ENCODE results near the gene ERBB3.

DNA sequence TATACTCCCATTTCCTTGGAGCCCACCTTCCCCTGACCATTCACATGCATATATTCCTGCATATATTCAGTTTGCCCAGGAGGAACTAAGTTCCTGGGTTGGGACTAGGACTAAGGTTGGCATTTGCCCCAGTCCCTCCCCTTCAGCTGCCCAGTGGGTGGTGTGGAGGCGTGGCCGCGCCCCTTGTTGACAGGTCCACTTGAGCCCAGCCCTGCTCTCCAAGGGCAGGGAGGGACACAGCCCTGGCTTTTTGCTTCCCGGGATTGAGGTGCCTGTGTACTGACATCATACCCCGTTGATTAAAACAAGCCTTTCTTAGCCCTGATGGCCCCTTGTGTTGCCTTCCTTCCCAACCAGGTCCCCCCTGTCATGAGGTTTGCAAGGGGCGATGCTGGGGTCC is 7.3 kb downstream of the ERBB3 start:
- no peak for TF ChIP-seq EP300 (IDR thresholded peaks at IDR 0.05)
- TF ChIP-seq, protein P1, sequence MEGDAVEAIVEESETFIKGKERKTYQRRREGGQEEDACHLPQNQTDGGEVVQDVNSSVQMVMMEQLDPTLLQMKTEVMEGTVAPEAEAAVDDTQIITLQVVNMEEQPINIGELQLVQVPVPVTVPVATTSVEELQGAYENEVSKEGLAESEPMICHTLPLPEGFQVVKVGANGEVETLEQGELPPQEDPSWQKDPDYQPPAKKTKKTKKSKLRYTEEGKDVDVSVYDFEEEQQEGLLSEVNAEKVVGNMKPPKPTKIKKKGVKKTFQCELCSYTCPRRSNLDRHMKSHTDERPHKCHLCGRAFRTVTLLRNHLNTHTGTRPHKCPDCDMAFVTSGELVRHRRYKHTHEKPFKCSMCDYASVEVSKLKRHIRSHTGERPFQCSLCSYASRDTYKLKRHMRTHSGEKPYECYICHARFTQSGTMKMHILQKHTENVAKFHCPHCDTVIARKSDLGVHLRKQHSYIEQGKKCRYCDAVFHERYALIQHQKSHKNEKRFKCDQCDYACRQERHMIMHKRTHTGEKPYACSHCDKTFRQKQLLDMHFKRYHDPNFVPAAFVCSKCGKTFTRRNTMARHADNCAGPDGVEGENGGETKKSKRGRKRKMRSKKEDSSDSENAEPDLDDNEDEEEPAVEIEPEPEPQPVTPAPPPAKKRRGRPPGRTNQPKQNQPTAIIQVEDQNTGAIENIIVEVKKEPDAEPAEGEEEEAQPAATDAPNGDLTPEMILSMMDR (IDR thresholded peaks at IDR 0.05) = no peak
